Osteoblast (primary cell): ENCODE data around the gene NCKAP1. TPM values are rescaled to one million over a fixed set of nuclear protein-coding genes. Genes with fewer than 3 reads are reported as not detected.
"Not testable (repeated sequence)": the region's sequence is repeated elsewhere in the genome, so short reads cannot be mapped to it uniquely, and the experiment has no call there.

Source experiments
- DNase-seq: peaks from one replicate; pipeline ENCODE4 v3.0.0; 2011; ENCODE audit warnings: low spot score, mixed read lengths; ENCODE audit not compliant: insufficient read length; ENCODE audit errors: missing footprints
- H2AFZ ChIP-seq: 2 replicates; pipeline ENCODE4 v1.6.0; 2011; ENCODE audit warnings: mild to moderate bottlenecking, low read length
- H3K27ac ChIP-seq: 2 replicates; pipeline ENCODE4 v1.5.1; 2011; ENCODE audit warnings: mild to moderate bottlenecking, low read depth, low read length, moderate library complexity
- H3K27me3 ChIP-seq: 2 replicates; pipeline ENCODE4 v1.6.0; 2012; ENCODE audit warnings: mild to moderate bottlenecking, control low read depth, inconsistent platforms, low read length, moderate library complexity; ENCODE audit not compliant: insufficient read depth
- H3K36me3 ChIP-seq: 2 replicates; pipeline ENCODE4 v1.5.1; 2011; ENCODE audit warnings: mild to moderate bottlenecking, low read length, control low read depth, moderate library complexity; ENCODE audit not compliant: insufficient read depth
- H3K4me1 ChIP-seq: 2 replicates; pipeline ENCODE4 v1.5.1; 2011; ENCODE audit warnings: mild to moderate bottlenecking, low read length, control low read depth, moderate library complexity; ENCODE audit not compliant: insufficient read depth
- H3K4me2 ChIP-seq: 2 replicates; pipeline ENCODE4 v1.6.0; 2011; ENCODE audit warnings: mild to moderate bottlenecking, low read length; ENCODE audit not compliant: insufficient read depth
- H3K4me3 ChIP-seq: fragments of 200-600 bp; sonication (generic); 3 replicates; pipeline ENCODE4 v1.5.1; 2012; ENCODE audit warnings: mild to moderate bottlenecking, low read length, inconsistent platforms; ENCODE audit not compliant: insufficient read depth
- H3K79me2 ChIP-seq: 2 replicates; pipeline ENCODE4 v1.6.0; 2012; ENCODE audit warnings: mild to moderate bottlenecking, low read length, control low read depth, inconsistent platforms; ENCODE audit not compliant: insufficient read depth
- H3K9me3 ChIP-seq: 2 replicates; pipeline ENCODE4 v1.5.1; 2011; ENCODE audit warnings: low read depth, low read length, control low read depth
- H4K20me1 ChIP-seq: 2 replicates; pipeline ENCODE4 v1.6.0; 2012; ENCODE audit warnings: mild to moderate bottlenecking, low read length, control low read depth; ENCODE audit not compliant: insufficient read depth
- CTCF ChIP-seq: IDR thresholded peaks from 2 replicates; pipeline ENCODE4 v1.5.1; 2011; ENCODE audit warnings: mild to moderate bottlenecking, low read depth, low read length, moderate library complexity; ENCODE audit errors: extremely low read depth
- total RNA-seq: library from RNA; depleted of rRNA; stranded (reverse); fragments of >200 nt; gene quantifications from 2 replicates; pipeline ENCODE4 v1.2.3, GENCODE V29; 2012

The NCKAP1 gene
- total RNA-seq, 1 donor, result 209 TPM

DNA sequence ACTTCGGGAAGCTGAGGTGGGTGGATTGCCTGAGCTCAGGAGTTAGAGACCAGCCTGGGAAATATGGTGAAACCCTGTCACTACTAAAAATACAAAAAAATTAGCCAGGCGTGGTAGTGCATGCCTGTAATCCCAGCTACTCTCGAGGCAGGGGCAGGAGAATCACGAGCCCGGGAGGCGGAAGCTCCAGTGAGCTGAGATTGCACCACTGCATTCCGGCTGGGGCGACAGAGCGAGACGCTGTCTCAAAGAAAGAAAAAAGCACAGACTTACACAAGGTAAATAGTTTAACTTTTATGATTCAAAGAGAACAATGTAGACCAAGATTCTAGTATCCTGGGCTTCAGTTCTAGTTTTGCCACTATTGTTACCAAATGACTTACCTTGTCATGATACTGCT, 37.4 kb downstream of the NCKAP1 start:
- H3K4me3 ChIP-seq, result no peak overlapping the region
- H3K9me3 ChIP-seq, result no peaks in the 10 kb centered on the region
- H3K36me3 ChIP-seq, result peaks cover 30% of the 10 kb centered on the region
- no peak overlapping the region for H3K4me2 ChIP-seq
- TF ChIP-seq CTCF, result no peak
- H4K20me1 ChIP-seq, result peaks cover 24% of the 10 kb centered on the region
- no peaks in the 10 kb centered on the region for H3K4me1 ChIP-seq
- peaks cover 74% of the 10 kb centered on the region for H3K79me2 ChIP-seq
- H3K27ac ChIP-seq, result no peak overlapping the region
- H3K27me3 ChIP-seq, result no peaks in the 10 kb centered on the region
- DNase-seq, result no peak
- no peak overlapping the region for H2AFZ ChIP-seq

- peaks cover 64% of the 10 kb centered on the region for H3K79me2 ChIP-seq
- no peak overlapping the region for H3K27ac ChIP-seq
- H4K20me1 ChIP-seq, result peaks cover 13% of the 10 kb centered on the region
- H2AFZ ChIP-seq, result no peak overlapping the region
- no peaks in the 10 kb centered on the region for H3K4me1 ChIP-seq
- no peaks in the 10 kb centered on the region for H3K9me3 ChIP-seq
- no peaks in the 10 kb centered on the region for H3K27me3 ChIP-seq
- H3K36me3 ChIP-seq, result peaks cover 42% of the 10 kb centered on the region
- DNase-seq, result no peak
- no peak overlapping the region for H3K4me2 ChIP-seq
- no peak overlapping the region for H3K4me3 ChIP-seq
- no peak for TF ChIP-seq CTCF
Measured at GRCh38 chr2:182999348-183000028, 38.8 kb downstream of the NCKAP1 start.

GRCh38 chr2:182994228-182994912, 43.9 kb downstream of the NCKAP1 start:
- H3K36me3 ChIP-seq, result peaks cover 33% of the 10 kb centered on the region
- H3K4me2 ChIP-seq, result no peak overlapping the region
- no peaks in the 10 kb centered on the region for H3K4me1 ChIP-seq
- H3K27ac ChIP-seq, result no peak overlapping the region
- TF ChIP-seq CTCF, result no peak
- H3K4me3 ChIP-seq, result no peak overlapping the region
- peaks cover 43% of the 10 kb centered on the region for H3K79me2 ChIP-seq
- peaks cover 5% of the 10 kb centered on the region for H4K20me1 ChIP-seq
- no peak overlapping the region for H2AFZ ChIP-seq
- H3K27me3 ChIP-seq, result no peaks in the 10 kb centered on the region
- no peaks in the 10 kb centered on the region for H3K9me3 ChIP-seq
- peak; percentile 26 for DNase-seq

DNA sequence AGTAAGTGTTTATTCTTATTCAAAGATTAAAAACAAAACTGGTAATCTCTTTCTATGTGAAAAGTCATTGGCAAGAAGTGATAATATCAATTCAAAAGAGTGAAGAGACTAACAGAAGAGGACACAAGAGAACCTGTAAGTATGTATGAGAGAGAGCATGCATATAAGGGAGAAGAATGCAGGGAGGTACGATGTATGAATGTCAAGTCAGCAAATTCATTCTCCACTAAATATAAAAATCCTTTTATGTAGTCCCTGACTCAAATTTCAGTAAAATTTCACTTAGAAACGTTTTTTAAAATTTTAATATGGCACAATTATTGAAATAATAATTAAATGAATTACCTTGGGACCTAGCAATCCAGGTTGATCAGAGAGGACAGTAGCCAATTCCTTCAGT, 55.3 kb downstream of the NCKAP1 start:
- Histone ChIP-seq H3K4me1 (no peaks in the 10 kb centered on the region), H3K9me3 (no peaks in the 10 kb centered on the region), H4K20me1 (no peaks in the 10 kb centered on the region), H3K4me3 (no peak overlapping the region), H3K27ac (no peak overlapping the region), H3K36me3 (peaks cover 69% of the 10 kb centered on the region), H3K79me2 (peaks cover 4% of the 10 kb centered on the region), H2AFZ (no peak overlapping the region), H3K27me3 (no peaks in the 10 kb centered on the region), H3K4me2 (no peak overlapping the region)
- DNase-seq, result no peak
- no peak for TF ChIP-seq CTCF

DNA sequence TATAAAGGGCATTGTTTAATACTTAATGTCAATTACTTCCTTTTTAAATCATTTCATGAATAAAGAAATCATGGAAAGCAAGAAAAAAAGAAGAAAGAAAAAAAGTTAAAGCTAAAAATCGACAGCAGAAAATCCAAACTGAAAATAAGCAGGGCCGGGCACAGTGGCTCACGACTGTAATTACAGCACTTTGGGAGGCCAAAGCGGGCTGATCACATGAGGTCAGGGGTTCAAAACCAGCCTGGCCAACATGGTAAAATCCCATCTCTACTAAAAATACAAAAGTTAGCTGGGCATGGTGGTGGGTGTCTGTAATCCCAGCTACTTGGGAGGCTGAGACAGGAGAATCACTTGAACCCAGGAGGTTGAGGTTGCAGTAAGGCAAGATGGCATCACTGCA, 56.8 kb downstream of the NCKAP1 start:
- not testable (repeated sequence) for H4K20me1 ChIP-seq, H2AFZ ChIP-seq, H3K4me3 ChIP-seq, H3K4me1 ChIP-seq, H3K27ac ChIP-seq, H3K4me2 ChIP-seq, H3K9me3 ChIP-seq, H3K27me3 ChIP-seq, H3K79me2 ChIP-seq, DNase-seq
- peaks cover 74% of the 10 kb centered on the region for H3K36me3 ChIP-seq
